HFFc6 (cell line): ENCODE data around the gene SNIP1. TPM values are rescaled to one million over a fixed set of nuclear protein-coding genes. Genes with fewer than 3 reads are reported as not detected.
A peak's percentile ranks its signal among the peaks of the same experiment; 100 is the strongest.

Experiments
- DNase-seq: peaks from one replicate; pipeline ENCODE4 v3.0.0-alpha.2; 2018
- H3K27ac Mint-ChIP-seq: 2 replicates; pipeline ENCODE4 v1.8.0; 2020; ENCODE audit warnings: mild to moderate bottlenecking, mixed read lengths
- H3K27me3 Mint-ChIP-seq: 2 replicates; pipeline ENCODE4 v1.8.0; 2021; ENCODE audit warnings: mild to moderate bottlenecking, moderate library complexity, mixed read lengths; ENCODE audit not compliant: insufficient read depth
- H3K36me3 Mint-ChIP-seq: 2 replicates; pipeline ENCODE4 v1.8.0; 2021; ENCODE audit warnings: low read depth, mixed read lengths
- H3K4me1 Mint-ChIP-seq: 2 replicates; pipeline ENCODE4 v1.8.0; 2020; ENCODE audit warnings: low read depth, mixed read lengths
- H3K4me3 Mint-ChIP-seq: 2 replicates; pipeline ENCODE4 v1.8.0; 2020; ENCODE audit warnings: mild to moderate bottlenecking, moderate library complexity, mixed read lengths
- H3K9me3 Mint-ChIP-seq: 2 replicates; pipeline ENCODE4 v1.8.0; 2020; ENCODE audit warnings: mild to moderate bottlenecking, mixed read lengths
- CTCF ChIP-seq: fragments of 200-600 bp; sonication (generic); IDR thresholded peaks from 2 replicates; pipeline ENCODE4 v1.5.0; 2021; ENCODE audit warnings: antibody characterized with exemption, mild to moderate bottlenecking
- total RNA-seq, 6 experiments: library from RNA; stranded (reverse); fragmentation: NEBNext Ultra II Directional; extraction: Animal tissue kit (Norgen Biotek cat#: 25700); gene quantifications; 2 replicates in 1 of 6; 3 replicates in 5 of 6; pipeline ENCODE4 v1.2.3, GENCODE V29; 2021

Gene SNIP1
- total RNA-seq, 6 experiments from 2014 or later, result 15.7 to 19.3 (median 18.0) TPM

GRCh38 chr1:37557402-37557801 lies 3.3 kb upstream of the SNIP1 start:
- Mint-ChIP-seq H3K4me3 (no peak overlapping the region), H3K36me3 (peaks cover 22% of the 10 kb centered on the region), H3K27ac (peak overlapping the region; percentile 88), H3K4me1 (peaks cover 29% of the 10 kb centered on the region), H3K27me3 (peaks cover 4% of the 10 kb centered on the region; the same call in 1 of the 2 replicates), H3K9me3 (peaks cover 4% of the 10 kb centered on the region; the same call in 1 of the 2 replicates)
- DNase-seq, result no peak
- TF ChIP-seq CTCF, result no peak

GRCh38 chr1:37556712-37557196 lies 2.7 kb upstream of the SNIP1 start, which contains the start of gene DNALI1:
TSS of gene DNALI1 (plus strand) at chr1:37556940. CDS start at chr1:37556995, 55 bp downstream.
- Mint-ChIP-seq H3K27ac (peak within 1 kb of the TSS; percentile 88), H3K27me3 (peaks cover 4% of the 10 kb centered on the region; the same call in 1 of the 2 replicates), H3K9me3 (peaks cover 4% of the 10 kb centered on the region; the same call in 1 of the 2 replicates), H3K36me3 (peaks cover 24% of the 10 kb centered on the region), H3K4me1 (peaks cover 31% of the 10 kb centered on the region), H3K4me3 (peak within 1 kb of the TSS; percentile 79)
- DNase-seq, result peak; percentile 75
- TF ChIP-seq CTCF, result no peak

- Mint-ChIP-seq H3K36me3 (peaks cover 39% of the 10 kb centered on the region), H3K27me3 (peaks cover 4% of the 10 kb centered on the region; the same call in 1 of the 2 replicates), H3K27ac (peak overlapping the region; percentile 98), H3K4me1 (peaks cover 46% of the 10 kb centered on the region), H3K9me3 (peaks cover 4% of the 10 kb centered on the region; the same call in 1 of the 2 replicates), H3K4me3 (peak overlapping the region; percentile 97)
- no peak for DNase-seq
- TF ChIP-seq CTCF, result no peak
Measured at GRCh38 chr1:37553598-37553926, 531 bp downstream of the SNIP1 start.

- Mint-ChIP-seq H3K27me3 (peaks cover 5% of the 10 kb centered on the region; the same call in 1 of the 2 replicates), H3K4me1 (peaks cover 34% of the 10 kb centered on the region), H3K27ac (peak overlapping the region; percentile 71), H3K9me3 (peaks cover 3% of the 10 kb centered on the region; the same call in 1 of the 2 replicates), H3K36me3 (peaks cover 56% of the 10 kb centered on the region), H3K4me3 (peak overlapping the region; percentile 29; the same call in 1 of the 2 replicates)
- DNase-seq, result no peak
- TF ChIP-seq CTCF, result no peak
Measured at GRCh38 chr1:37549341-37549740, 4.8 kb downstream of the SNIP1 start.

GRCh38 chr1:37545019-37545418 lies 9.1 kb downstream of the SNIP1 start:
- no peak for DNase-seq
- Mint-ChIP-seq H3K27ac (no peak overlapping the region), H3K27me3 (0 out of 2 replicates have a peak, but pooled peaks cover 1% of the 10 kb centered on the region), H3K4me1 (peaks cover 11% of the 10 kb centered on the region), H3K36me3 (peaks cover 45% of the 10 kb centered on the region), H3K4me3 (no peak overlapping the region), H3K9me3 (no peaks in the 10 kb centered on the region)
- TF ChIP-seq CTCF, result no peak
